Measurements from ENCODE around the gene TLK1. TPM values are rescaled to one million over a fixed set of nuclear protein-coding genes. Genes with fewer than 3 reads are reported as not detected.

Gene TLK1
- total and polyA plus RNA-seq, 9 of the 15 experiments (the other 6 are each of a cell fraction or from before 2014, with no cell fraction given), result 20.2 to 101 (median 40.5) TPM

GRCh38 chr2:171008550-171009205 is 152.0 kb downstream of the TLK1 start (continued):
- no peak for TF ChIP-seq SAP30 (IDR thresholded peaks at IDR 0.05; ENCODE audit: borderline replicate concordance, insufficient read depth, low read depth, low read length, poor library complexity, severe bottlenecking)
- TF ChIP-seq MCM5 (IDR thresholded peaks at IDR 0.05; ENCODE audit: low read depth), result no peak
- TF ChIP-seq ATF7 (IDR thresholded peaks at IDR 0.05), result peak; percentile 32; the same call in 1 of the 2 replicates
- TF ChIP-seq ZNF3 (CRISPR knock-in tag; IDR thresholded peaks at IDR 0.05), result no peak
- no peak for TF ChIP-seq ZC3H4 (CRISPR knock-in tag; IDR thresholded peaks at IDR 0.05; ENCODE audit: borderline replicate concordance)
- no peak for TF ChIP-seq FOXA1 (IDR thresholded peaks at IDR 0.05; ENCODE audit: borderline replicate concordance)

- H3K27me3 ChIP-seq (ENCODE audit: control insufficient read depth in 2 of 2, insufficient read depth in 2 of 2, low read length in 2 of 2), result no peaks in the 10 kb centered on the region
- no peak for DNase-seq (ENCODE audit: extremely low read depth in 1 of 4, low spot score in 3 of 4)
- peaks cover 6 to 12% of the 10 kb centered on the region in 2 experiments; a peak in 4 of 5 replicates for H3K4me1 ChIP-seq (replicated peaks in 1 of 2; ENCODE audit: control insufficient read depth in 2 of 2, insufficient read depth in 2 of 2, low read length in 2 of 2)
- H3K79me2 ChIP-seq (ENCODE audit: control insufficient read depth, insufficient read depth, low read length), result no peaks in the 10 kb centered on the region
- H3K9ac ChIP-seq (ENCODE audit: insufficient read depth in 1 of 2, low read depth in 2 of 2, low read length in 2 of 2), result no peak overlapping the region
- no TSS peak for BruUV-seq (replicated peaks)
- H4K20me1 ChIP-seq (replicated peaks; ENCODE audit: control insufficient read depth, insufficient read depth, low read length), result no peaks in the 10 kb centered on the region
- ATAC-seq, result no peak
- no peak overlapping the region for H3K27ac ChIP-seq (ENCODE audit: extremely low read depth, low read depth, low read length)
- H3K9me1 ChIP-seq (ENCODE audit: control insufficient read depth, insufficient read depth, low read length), result no peaks in the 10 kb centered on the region
- 91% methylated on average over 2 of the region's 2 CpGs for WGBS (ENCODE audit: insufficient coverage, low coverage, missing lambda C conversion rate)
- H3K4me2 ChIP-seq (ENCODE audit: insufficient read depth, low read length), result no peak overlapping the region
- in situ Hi-C loops (cut with MboI) (no loop called here), intact Hi-C loops (cut with micrococcal nuclease) (no loop called here)
- FAIRE-seq, result no peak
- CTCF ChIA-PET (ENCODE audit: low intra/inter-chr PET ratio), result no interaction called here
- no peaks in the 10 kb centered on the region for H3K9me3 ChIP-seq (replicated peaks; ENCODE audit: control insufficient read depth, insufficient read depth, low read depth, low read length)
- H3K4me3 ChIP-seq, result no peak overlapping the region
- POLR2A ChIA-PET, result no interaction called here
- peaks cover 80% of the 10 kb centered on the region for H3K36me3 ChIP-seq (ENCODE audit: control insufficient read depth, insufficient read depth, low read length)
- H2AFZ ChIP-seq (ENCODE audit: low read depth, low read length), result no peak overlapping the region
- no peak for TF ChIP-seq POLR3A (IDR thresholded peaks at IDR 0.05; ENCODE audit: borderline replicate concordance, extremely low read depth, insufficient read depth, insufficient read length)
- no peak for TF ChIP-seq NR2C2 (CRISPR knock-in tag; IDR thresholded peaks at IDR 0.05)
- TF ChIP-seq NR2C2 (tag; IDR thresholded peaks at IDR 0.05), result no peak
- no peak for TF ChIP-seq SMARCA5 (IDR thresholded peaks at IDR 0.05)
- no peak for TF ChIP-seq TCF7L2 (IDR thresholded peaks at IDR 0.05; ENCODE audit: low read depth, low read length)
- no peak for TF ChIP-seq ARID1B (IDR thresholded peaks at IDR 0.05)
- no peak for TF ChIP-seq ZNF124 (CRISPR knock-in tag; IDR thresholded peaks at IDR 0.05)
- no peak for TF ChIP-seq ZFPM2 (CRISPR knock-in tag; IDR thresholded peaks at IDR 0.05)
- TF ChIP-seq NFXL1 (CRISPR knock-in tag; IDR thresholded peaks at IDR 0.05), result no peak
- TF ChIP-seq MBD2 (IDR thresholded peaks at IDR 0.05; ENCODE audit: borderline replicate concordance, low read depth), result no peak
- no peak for TF ChIP-seq EWSR1 (IDR thresholded peaks at IDR 0.05; ENCODE audit: borderline replicate concordance, low read depth, partially characterized antibody)
- TF ChIP-seq NFIX (CRISPR knock-in tag; IDR thresholded peaks at IDR 0.05; ENCODE audit: low read depth), result no peak
- no peak for TF ChIP-seq ZNF583 (CRISPR knock-in tag; IDR thresholded peaks at IDR 0.05)
- no peak for TF ChIP-seq TSHZ1 (CRISPR knock-in tag; IDR thresholded peaks at IDR 0.05)
- TF ChIP-seq ADNP (tag; IDR thresholded peaks at IDR 0.05), result no peak
These were observed 155.9 kb downstream of the TLK1 start for GRCh38 chr2:171004833-171005232.

All from K562 (cell line).